ENCODE measurements around the gene CPM.
A peak's percentile ranks its signal among the peaks of the same experiment; 100 is the strongest.

CPM gene

GRCh38 chr12:68932961-68933893 is at the start of gene CPM:
Gene CPM (minus strand): TSS chr12:68933171. CDS start chr12:68932837, 334 bp downstream.
- DNase-seq, result peak; percentile 83

GRCh38 chr12:68981516-68981915 is 48.5 kb upstream of the CPM start:
- DNase-seq, result no peak

- no peak for DNase-seq
Observed at GRCh38 chr12:68980476-68981212, 47.7 kb upstream of the CPM start.

GRCh38 chr12:68978678-68979077 is 45.7 kb upstream of the CPM start:
- no peak for DNase-seq

DNA sequence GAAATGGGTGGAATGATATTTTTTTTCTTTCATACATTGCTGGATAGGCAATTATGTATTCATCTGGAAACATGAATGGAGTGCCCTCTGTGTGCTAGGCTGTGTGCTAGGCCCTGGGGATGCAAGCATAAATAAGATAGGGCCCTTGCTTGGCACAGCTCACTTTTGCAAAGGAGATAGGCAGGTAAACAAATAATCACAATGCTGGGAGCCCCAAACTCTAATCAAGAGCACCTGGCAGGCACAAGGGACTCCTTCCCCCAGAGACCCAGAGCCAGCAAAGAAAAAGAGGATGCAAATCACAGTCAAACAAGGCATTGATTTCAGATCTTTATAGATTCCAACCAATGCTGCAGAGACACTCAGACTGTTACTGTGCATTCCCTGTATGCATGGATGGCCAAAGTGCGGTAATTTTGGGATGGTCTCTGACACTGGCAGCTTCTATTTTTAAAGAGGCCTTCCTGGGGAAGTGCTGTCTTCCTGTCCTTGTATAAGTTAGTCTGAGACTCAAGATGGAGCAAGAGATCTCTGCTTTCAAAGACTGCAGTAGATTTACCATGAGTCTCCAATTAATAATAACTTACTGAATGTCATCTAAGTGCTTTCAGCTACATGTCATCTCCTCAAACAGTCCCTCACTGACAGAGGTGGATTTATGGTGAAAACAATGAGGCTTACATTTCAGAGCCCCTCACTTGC is 45.1 kb upstream of the CPM start:
- no peak for DNase-seq

- DNase-seq, result no peak
Observed at GRCh38 chr12:68977335-68977734, 44.4 kb upstream of the CPM start.

DNA sequence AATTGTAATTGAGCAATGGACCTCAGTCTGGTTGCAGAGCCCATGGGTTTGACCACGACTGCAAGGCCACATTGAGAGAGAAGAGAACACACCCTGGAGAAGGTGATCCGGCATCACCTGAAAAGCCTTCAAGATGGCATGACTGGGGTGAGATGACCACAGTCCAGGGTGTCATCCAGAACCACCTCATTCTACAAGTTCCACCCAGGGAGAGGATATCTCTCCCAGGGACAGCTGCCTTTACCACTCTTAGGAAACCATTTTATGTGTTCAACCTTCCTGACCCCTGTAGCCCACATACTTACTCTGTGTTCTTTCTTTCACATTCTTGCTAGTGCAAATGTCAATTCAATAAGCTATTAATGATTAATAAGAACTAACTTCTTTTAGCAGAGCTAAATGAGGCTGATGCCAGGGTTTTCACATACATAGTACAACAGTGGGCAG is 43.4 kb upstream of the CPM start:
- no peak for DNase-seq

DNA sequence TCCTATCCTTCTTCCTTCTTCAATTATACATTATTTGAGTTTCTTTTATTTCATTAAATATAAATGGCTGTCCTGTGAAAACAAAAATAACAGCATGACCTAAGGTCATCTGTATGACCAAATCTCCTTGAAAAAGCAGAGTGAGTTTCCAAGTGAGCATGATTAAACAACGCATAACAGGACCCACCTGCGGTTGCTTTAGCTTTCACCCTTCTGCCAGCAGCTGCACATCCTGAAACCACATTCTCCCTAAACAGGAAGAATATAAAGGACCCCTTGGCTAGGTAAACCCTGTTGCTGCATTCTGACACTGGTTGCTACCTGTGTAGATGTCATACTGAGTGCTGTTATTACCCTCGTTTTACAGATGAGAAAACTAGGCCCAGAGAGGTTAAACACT is 42.8 kb upstream of the CPM start:
- no peak for DNase-seq

DNA sequence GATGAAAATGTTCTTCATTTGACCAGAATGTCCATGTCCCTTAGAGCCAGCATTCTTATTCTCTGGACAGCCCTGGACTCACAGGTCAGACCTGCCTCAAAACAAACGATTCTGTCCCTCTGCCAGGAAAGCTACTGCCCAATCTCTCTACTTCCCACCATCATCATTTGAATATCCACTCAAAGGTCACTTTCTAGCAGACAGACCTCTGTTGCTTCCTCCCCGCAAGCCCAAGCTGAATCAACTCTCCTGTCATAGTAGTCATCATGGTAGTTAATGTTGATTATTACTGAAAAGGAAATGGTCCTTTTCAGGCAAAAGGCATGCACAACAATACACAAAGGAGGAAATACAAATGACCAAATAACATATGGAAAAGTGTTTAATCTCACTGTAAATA is 39.6 kb upstream of the CPM start:
- DNase-seq, result no peak

- DNase-seq, result no peak
Observed at GRCh38 chr12:68971404-68971803, 38.4 kb upstream of the CPM start.

GRCh38 chr12:68970951-68971350 is 38.0 kb upstream of the CPM start:
- DNase-seq, result no peak

- DNase-seq, result no peak
Observed at GRCh38 chr12:68970306-68970705, 37.3 kb upstream of the CPM start.

DNA sequence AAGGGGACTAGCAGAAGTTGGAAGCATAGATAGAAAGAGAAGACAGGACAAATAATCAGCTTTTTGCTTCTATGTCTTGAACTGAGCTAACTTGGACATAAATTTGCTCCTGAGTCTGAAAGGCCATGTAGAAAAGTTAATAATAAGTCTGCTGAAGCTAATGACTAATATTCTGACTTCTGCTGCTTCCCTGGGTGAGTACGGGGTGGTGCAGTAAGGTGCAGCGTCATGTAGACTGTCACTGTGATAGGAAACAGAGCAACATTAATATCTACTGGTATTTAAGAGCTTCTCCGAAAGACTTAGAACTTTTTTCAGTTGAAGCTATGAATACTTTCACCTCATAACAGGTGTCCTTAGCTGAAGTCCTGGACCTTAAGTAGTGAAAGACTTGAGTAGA is 34.1 kb upstream of the CPM start:
- no peak for DNase-seq

DNA sequence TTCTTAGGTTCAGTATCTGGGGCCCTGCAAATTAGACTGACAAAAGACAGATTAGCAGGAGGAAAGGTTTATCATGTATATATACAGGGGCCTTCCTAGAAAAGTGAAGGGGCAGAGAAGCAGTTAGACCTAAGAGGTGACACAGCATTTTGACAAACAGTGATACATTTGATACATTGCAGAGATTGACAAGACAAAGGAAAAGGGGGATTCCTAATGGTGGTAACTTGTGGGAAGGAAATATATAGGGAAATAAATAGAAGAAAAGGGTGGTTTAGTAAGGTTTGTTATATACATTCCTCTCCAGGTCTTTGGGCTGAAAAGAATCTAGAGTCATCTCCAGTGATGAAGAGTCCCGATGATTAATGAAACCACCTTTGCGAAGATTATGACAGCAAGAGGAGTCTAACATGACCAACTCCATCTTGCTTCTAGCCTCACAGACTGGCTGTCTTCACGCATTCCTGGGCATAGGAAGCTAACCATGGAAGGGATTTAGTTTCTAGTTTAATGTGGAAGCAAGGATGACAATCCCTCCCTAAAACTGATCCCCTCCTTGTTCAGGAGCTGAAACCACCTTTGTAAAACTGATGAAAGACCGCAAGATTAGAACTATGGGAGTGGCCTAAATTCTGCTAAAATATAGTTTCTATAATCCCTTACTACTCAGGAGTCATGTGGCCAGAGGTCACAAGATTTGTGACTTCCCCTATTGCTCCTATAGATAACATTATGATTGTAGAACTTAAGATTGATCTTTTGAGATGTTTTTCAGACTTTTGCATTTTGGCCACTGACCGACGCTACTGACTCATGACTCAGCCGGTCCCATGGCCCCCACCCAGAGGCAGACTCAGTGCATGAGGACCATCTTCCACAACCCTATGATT is 31.1 kb upstream of the CPM start:
- DNase-seq, result no peak

GRCh38 chr12:68962877-68963855 is 30.2 kb upstream of the CPM start:
- DNase-seq, result no peak

DNA sequence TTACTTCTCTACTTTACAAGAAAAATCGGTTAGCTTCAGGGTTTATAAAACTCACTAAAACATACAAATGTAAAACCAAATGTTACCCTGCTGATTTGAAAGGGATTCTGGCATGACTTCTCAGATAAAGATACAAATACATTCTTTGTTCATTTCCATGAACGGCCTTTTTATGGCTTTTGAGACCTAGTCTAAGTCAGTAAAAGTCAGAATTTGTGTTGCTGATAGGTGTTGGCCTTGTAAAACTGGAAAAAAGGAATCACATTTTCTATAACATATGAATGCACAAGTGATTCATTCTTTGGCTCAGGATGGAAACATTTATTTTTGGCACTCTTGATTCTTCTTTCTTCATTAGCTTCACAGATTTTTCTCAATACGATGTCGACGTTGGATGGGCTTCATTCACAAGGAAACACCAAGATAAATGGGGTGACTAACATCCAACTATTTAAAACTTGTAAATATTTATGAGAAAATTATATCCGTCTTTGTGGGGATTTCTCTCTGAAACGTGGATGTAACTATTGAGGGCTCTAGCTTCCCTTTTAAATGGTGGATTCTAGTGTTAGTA is 27.0 kb upstream of the CPM start:
- DNase-seq, result no peak

DNA sequence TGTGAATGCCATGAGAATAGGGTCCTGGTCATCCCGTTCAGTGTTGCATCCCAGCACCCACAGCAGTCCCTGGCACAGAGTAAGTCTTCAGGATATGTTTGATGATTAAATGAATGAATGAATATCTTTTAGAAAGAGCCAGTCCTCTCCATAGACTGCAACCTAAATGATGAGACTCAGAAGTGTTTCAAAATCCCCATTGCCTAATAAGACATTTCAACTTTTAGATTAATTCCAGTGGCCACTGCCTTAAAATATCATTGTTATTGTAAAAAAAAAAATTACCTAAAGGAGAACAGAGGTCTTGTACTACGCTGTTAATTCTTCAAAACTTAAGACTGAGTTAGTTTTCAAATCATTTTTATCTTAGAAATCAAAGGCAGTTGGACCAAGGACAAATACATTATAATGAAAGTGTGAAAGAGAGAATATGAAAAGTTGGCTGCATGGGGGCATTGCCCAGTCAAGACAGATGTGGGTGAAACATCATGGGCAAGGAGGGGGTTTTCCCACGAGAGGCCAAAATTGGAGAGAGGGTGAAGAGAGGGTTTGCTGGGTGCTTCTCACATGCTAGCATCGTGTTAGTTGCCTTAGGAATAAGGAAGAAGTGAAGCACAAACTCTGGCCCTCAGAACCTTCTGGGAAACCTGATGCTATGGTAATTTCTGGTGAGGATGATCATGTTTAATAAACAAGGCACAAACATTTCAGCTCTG is 26.3 kb upstream of the CPM start:
- DNase-seq, result no peak

- no peak for DNase-seq
Observed at GRCh38 chr12:68958322-68958721, 25.4 kb upstream of the CPM start.

DNA sequence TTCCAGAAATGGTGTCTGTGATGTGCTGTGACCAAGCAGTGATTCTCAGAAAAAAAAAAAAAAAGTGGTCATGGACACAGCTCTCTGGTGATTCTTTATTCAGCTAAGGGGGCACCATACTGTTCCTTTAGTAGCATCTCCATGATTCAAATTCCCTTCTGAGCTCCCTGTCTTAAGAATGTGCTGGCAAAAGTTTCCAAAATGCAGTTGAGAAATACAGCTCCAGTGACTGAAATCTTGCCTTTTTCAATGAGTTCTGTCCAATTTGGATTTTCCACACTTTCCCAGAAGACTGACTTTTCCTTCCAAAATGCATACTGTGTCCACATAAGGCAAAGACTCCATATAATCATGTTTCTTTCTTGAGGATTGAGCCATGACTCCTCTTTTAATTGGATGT is 24.3 kb upstream of the CPM start:
- no peak for DNase-seq

- DNase-seq, result no peak
Observed at GRCh38 chr12:68956466-68956865, 23.5 kb upstream of the CPM start.

Data from activated CD8-positive, alpha-beta memory T cell treated with anti-CD3 and anti-CD28 coated beads for 24 hours (primary cell).